Omental fat pad (tissue), 4 donors: Measurements from ENCODE around the gene RNF41. TPM values are rescaled to one million over a fixed set of nuclear protein-coding genes. Genes with fewer than 3 reads are reported as not detected.

Experiments
- ATAC-seq: fragments of 150-250 bp; one replicate; pipeline ENCODE4 v1.9.1; 2016; ENCODE audit warnings: mild to moderate bottlenecking, moderate library complexity; ENCODE audit not compliant: low FRiP score
- DNase-seq: peaks from one replicate; pipeline ENCODE4 v3.0.0-alpha.2; 2019; ENCODE audit warnings: low spot score
- total RNA-seq, 4 donors: library from RNA; depleted of rRNA; stranded (reverse); fragments of >200 nt; gene quantifications; one replicate each; pipeline ENCODE4 v1.1.0, GENCODE V29; 2016
- TF ChIP-seq, protein P1 (sequence below), 3 donors: fragments of 450-650 bp; IDR thresholded peaks; one replicate each; pipeline ENCODE4 v1.5.1; 2016 to 2017; ENCODE audit warnings: antibody characterized with exemption in 3 of 3, mild to moderate bottlenecking in 3 of 3, moderate library complexity in 2 of 3

RNF41 gene
- total RNA-seq, 4 donors from 2014 or later, result 50.0 to 128 (median 76.2) TPM

DNA sequence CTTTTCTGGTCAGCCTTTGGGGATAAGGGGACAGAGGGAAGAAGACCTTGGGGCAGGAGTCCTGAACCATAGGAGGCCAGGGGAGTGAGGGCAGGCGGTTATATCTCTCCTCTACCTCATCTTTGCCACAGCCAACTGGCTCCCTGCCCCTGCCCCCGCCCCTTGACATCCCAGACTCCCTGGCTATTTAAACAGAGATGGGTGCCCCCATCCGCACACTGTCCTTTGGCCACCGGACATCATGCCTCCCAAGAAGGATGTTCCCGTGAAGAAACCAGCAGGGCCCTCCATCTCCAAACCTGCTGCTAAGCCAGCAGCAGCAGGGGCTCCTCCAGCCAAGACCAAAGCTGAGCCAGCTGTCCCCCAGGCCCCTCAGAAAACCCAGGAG, 68.0 kb downstream of the RNF41 start:
- no peak for ATAC-seq
- TF ChIP-seq, protein P1, sequence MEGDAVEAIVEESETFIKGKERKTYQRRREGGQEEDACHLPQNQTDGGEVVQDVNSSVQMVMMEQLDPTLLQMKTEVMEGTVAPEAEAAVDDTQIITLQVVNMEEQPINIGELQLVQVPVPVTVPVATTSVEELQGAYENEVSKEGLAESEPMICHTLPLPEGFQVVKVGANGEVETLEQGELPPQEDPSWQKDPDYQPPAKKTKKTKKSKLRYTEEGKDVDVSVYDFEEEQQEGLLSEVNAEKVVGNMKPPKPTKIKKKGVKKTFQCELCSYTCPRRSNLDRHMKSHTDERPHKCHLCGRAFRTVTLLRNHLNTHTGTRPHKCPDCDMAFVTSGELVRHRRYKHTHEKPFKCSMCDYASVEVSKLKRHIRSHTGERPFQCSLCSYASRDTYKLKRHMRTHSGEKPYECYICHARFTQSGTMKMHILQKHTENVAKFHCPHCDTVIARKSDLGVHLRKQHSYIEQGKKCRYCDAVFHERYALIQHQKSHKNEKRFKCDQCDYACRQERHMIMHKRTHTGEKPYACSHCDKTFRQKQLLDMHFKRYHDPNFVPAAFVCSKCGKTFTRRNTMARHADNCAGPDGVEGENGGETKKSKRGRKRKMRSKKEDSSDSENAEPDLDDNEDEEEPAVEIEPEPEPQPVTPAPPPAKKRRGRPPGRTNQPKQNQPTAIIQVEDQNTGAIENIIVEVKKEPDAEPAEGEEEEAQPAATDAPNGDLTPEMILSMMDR (IDR thresholded peaks at IDR 0.05), result no peak
- DNase-seq, result no peak

DNA sequence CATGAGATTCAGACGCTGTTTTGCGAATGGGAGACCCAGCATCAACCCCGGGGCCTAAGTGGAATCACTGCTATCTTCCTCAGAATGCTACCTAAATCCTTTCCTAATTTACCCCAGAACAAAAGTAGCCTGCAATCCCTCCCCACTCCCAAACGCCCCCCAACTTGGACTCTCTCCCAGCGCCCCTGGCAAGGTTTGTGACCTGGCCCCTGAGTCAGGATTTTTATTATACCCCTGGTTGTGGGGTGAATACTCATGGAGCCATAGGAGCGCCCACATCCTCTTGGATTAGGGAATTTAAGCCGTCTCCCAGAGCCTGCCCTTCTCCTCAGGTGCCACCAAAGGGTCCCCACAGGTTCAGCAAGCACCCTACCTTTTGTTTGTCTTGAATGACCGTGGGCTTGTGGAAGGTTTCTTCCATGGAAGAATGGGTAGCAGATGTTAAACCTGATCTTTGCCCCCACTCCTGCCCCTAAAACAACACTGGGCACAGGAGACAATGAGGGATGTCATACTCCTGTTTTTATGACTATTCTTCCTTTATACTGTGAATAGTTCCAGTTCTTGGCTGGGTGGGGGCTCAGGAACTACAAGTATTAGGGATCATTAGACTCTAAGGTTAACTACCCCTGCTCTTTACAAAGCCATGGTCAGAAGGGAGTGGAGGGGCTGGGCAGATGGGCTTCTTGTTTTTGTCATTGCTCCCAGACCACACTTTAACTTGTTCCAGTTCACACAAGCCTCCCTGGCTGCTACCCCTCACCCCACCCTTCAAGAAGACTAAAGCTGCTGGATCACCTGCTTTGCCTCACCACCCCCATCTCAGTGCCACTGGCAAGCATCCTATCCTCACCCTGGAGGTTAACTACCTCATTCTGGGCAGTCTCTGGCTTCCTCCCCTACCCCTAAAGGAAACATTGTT, 68.7 kb downstream of the RNF41 start:
- TF ChIP-seq, protein P1 (IDR thresholded peaks at IDR 0.05), result no peak
- ATAC-seq, result no peak

More for the DNA sequence above, 68.7 kb downstream of the RNF41 start:
- no peak for DNase-seq

Other genes with a start within 250 kb of the RNF41 start
- 10 to 100 TPM; 46.2 to 71.5 (median 64.8) TPM for gene RAB5B, start 247.8 kb downstream of the RNF41 start, total RNA-seq
- gene SUOX, start 224.6 kb downstream of the RNF41 start, total RNA-seq, result 10 to 100 TPM; 14.5 to 43.0 (median 22.9) TPM
- gene IKZF4, start 200.9 kb downstream of the RNF41 start, total RNA-seq, result 10 to 100 TPM in 1 of 4 donors, 1 to 10 TPM in 3; 4.4 to 10.3 (median 6.6) TPM
- 1,000 to 10,000 TPM in 2 of 4 donors, 100 to 1,000 TPM in 2; 482 to 1,592 (median 1,024) TPM for gene RPS26, start 180.0 kb downstream of the RNF41 start, total RNA-seq
- gene ERBB3, start 141.8 kb downstream of the RNF41 start, total RNA-seq, result 1 to 10 TPM; 2.9 to 8.3 (median 7.6) TPM
- 100 to 1,000 TPM in 3 of 4 donors, 10 to 100 TPM in 1; 90.2 to 232 (median 119) TPM for gene PA2G4, start 117.4 kb downstream of the RNF41 start, total RNA-seq
- gene RPL41, start 105.3 kb downstream of the RNF41 start, total RNA-seq, result 1,000 to 10,000 TPM; 2,553 to 3,094 (median 2,929) TPM
- 1 to 10 TPM; 3.5 to 5.5 (median 4.9) TPM for gene ZC3H10, start 103.7 kb downstream of the RNF41 start, total RNA-seq
- gene ESYT1, start 93.7 kb downstream of the RNF41 start, total RNA-seq, result 100 to 1,000 TPM; 129 to 447 (median 345) TPM
- 10 to 100 TPM; 25.8 to 42.4 (median 31.8) TPM for gene MYL6B, start 69.3 kb downstream of the RNF41 start, total RNA-seq
- gene MYL6, start 63.6 kb downstream of the RNF41 start, total RNA-seq, result 1,000 to 10,000 TPM; 2,379 to 4,265 (median 3,293) TPM
- 100 to 1,000 TPM in 1 of 4 donors, 10 to 100 TPM in 3; 65.5 to 101 (median 82.1) TPM for gene SMARCC2, start 32.4 kb downstream of the RNF41 start, total RNA-seq
- gene NABP2, start 2.4 kb upstream of the RNF41 start, total RNA-seq, result 10 to 100 TPM; 13.2 to 24.3 (median 17.2) TPM
- not detected for gene SLC39A5, start 8.1 kb upstream of the RNF41 start, total RNA-seq
- 10 to 100 TPM; 13.6 to 19.2 (median 16.8) TPM for gene ANKRD52, start 36.5 kb upstream of the RNF41 start, total RNA-seq
- gene COQ10A, start 45.0 kb upstream of the RNF41 start, total RNA-seq, result 10 to 100 TPM in 3 of 4 donors, 1 to 10 TPM in 1; 9.0 to 18.1 (median 13.5) TPM
- gene CS, start 78.4 kb upstream of the RNF41 start, total RNA-seq, result 100 to 1,000 TPM; 143 to 210 (median 194) TPM
- 10 to 100 TPM; 60.4 to 77.8 (median 69.7) TPM for gene CNPY2, start 94.1 kb upstream of the RNF41 start, total RNA-seq
- gene PAN2, start 112.1 kb upstream of the RNF41 start, total RNA-seq, result 10 to 100 TPM; 17.3 to 57.8 (median 40.7) TPM
- 1 to 10 TPM in 1 of 4 donors, not detected in 3; 2.2 TPM for gene IL23A, start 117.0 kb upstream of the RNF41 start, total RNA-seq
- 100 to 1,000 TPM; 137 to 256 (median 177) TPM for gene STAT2, start 138.2 kb upstream of the RNF41 start, total RNA-seq
- not detected for gene APOF, start 140.9 kb upstream of the RNF41 start, total RNA-seq
- gene TIMELESS, start 227.5 kb upstream of the RNF41 start, total RNA-seq, result 1 to 10 TPM; 3.2 to 6.8 (median 4.3) TPM
- gene MIP, start 232.7 kb upstream of the RNF41 start, total RNA-seq, result not detected
- gene SPRYD4, start 246.7 kb upstream of the RNF41 start, total RNA-seq, result 1 to 10 TPM; 2.3 to 4.7 (median 2.9) TPM